ENCODE data around the gene MSANTD7. TPM values are rescaled to one million over a fixed set of nuclear protein-coding genes. Genes with fewer than 3 reads are reported as not detected.

Gene MSANTD7
- total and polyA plus RNA-seq, 2 of the 13 experiments (the other 11 are each of a cell fraction or from before 2014, with no cell fraction given) = 3.7 to 16.7 TPM

DNA sequence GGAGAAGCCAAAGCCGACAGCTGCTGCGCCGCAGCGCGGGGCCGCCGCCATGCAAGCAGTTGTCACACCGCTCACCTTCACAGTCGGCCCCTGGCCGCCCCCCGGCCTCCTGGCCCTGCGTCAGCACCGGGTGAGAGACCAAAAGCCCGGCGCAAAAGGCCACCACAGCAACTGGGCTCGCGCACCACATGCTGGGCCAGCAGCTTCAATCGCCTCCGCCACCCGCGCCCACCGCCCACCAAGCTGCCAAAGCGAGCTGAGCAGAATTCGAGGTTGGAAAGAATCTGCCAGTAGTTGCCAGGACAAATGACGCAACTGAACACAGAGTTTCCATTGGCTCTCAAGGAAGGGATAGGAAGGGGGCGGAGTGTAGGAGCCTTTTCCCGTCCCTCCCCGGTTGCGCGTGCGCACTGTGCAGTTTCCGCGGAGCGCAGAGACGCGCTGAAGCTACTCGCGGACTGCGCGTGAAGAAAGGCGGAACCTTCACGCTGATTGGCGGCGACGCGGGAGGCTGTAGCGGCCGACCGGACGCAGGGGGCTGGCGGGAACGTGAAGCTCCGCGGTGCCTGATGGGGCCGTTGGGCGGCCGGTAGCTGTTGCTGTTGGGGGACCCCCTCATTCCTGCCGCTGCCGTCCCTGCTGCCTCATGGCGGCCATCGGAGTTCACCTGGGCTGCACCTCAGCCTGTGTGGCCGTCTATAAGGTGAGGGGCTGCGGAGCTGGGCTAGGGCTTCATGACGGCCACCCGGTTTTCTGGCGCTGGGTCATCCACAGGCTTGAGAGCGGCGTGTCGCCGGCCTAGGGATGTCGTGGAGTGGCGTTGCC, at the start of gene MSANTD7, which contains the start of the genes CDNF and HSPA14 (continued):
- TF ChIP-seq CREBL2 (CRISPR knock-in tag; IDR thresholded peaks at IDR 0.05; ENCODE audit: borderline replicate concordance) = 0 out of 2 replicates have a peak, but pooled peaks have one; percentile 51
- TF ChIP-seq, protein P1, sequence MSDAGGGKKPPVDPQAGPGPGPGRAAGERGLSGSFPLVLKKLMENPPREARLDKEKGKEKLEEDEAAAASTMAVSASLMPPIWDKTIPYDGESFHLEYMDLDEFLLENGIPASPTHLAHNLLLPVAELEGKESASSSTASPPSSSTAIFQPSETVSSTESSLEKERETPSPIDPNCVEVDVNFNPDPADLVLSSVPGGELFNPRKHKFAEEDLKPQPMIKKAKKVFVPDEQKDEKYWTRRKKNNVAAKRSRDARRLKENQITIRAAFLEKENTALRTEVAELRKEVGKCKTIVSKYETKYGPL (CRISPR knock-in tag; IDR thresholded peaks at IDR 0.05) = peak; percentile 25; the same call in 1 of the 2 replicates
- TF ChIP-seq HDAC1 (CRISPR knock-in tag; IDR thresholded peaks at IDR 0.05) = peak; percentile 88
- TF ChIP-seq, protein P2, sequence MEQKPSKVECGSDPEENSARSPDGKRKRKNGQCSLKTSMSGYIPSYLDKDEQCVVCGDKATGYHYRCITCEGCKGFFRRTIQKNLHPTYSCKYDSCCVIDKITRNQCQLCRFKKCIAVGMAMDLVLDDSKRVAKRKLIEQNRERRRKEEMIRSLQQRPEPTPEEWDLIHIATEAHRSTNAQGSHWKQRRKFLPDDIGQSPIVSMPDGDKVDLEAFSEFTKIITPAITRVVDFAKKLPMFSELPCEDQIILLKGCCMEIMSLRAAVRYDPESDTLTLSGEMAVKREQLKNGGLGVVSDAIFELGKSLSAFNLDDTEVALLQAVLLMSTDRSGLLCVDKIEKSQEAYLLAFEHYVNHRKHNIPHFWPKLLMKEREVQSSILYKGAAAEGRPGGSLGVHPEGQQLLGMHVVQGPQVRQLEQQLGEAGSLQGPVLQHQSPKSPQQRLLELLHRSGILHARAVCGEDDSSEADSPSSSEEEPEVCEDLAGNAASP (CRISPR knock-in tag; IDR thresholded peaks at IDR 0.05; ENCODE audit: borderline replicate concordance) = no peak
- no peak for TF ChIP-seq AKAP8 (CRISPR knock-in tag; IDR thresholded peaks at IDR 0.05)
- TF ChIP-seq ZNF569 (CRISPR knock-in tag; IDR thresholded peaks at IDR 0.05; ENCODE audit: borderline replicate concordance) = peak; percentile 71; the same call in 1 of the 2 replicates
- TF ChIP-seq ZNF619 (CRISPR knock-in tag; IDR thresholded peaks at IDR 0.05) = peak; percentile 89
- TF ChIP-seq ZBTB46 (CRISPR knock-in tag; IDR thresholded peaks at IDR 0.05; ENCODE audit: borderline replicate concordance) = 0 out of 2 replicates have a peak, but pooled peaks have one; percentile 27
- no peak for TF ChIP-seq TSC22D2 (CRISPR knock-in tag; IDR thresholded peaks at IDR 0.05; ENCODE audit: borderline replicate concordance)
- no peak; the same call in 1 of the 2 replicates for TF ChIP-seq SAFB2 (CRISPR knock-in tag; IDR thresholded peaks at IDR 0.05; ENCODE audit: borderline replicate concordance, low read depth)
- TF ChIP-seq, protein P3, sequence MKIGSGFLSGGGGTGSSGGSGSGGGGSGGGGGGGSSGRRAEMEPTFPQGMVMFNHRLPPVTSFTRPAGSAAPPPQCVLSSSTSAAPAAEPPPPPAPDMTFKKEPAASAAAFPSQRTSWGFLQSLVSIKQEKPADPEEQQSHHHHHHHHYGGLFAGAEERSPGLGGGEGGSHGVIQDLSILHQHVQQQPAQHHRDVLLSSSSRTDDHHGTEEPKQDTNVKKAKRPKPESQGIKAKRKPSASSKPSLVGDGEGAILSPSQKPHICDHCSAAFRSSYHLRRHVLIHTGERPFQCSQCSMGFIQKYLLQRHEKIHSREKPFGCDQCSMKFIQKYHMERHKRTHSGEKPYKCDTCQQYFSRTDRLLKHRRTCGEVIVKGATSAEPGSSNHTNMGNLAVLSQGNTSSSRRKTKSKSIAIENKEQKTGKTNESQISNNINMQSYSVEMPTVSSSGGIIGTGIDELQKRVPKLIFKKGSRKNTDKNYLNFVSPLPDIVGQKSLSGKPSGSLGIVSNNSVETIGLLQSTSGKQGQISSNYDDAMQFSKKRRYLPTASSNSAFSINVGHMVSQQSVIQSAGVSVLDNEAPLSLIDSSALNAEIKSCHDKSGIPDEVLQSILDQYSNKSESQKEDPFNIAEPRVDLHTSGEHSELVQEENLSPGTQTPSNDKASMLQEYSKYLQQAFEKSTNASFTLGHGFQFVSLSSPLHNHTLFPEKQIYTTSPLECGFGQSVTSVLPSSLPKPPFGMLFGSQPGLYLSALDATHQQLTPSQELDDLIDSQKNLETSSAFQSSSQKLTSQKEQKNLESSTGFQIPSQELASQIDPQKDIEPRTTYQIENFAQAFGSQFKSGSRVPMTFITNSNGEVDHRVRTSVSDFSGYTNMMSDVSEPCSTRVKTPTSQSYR (CRISPR knock-in tag; IDR thresholded peaks at IDR 0.05; ENCODE audit: borderline replicate concordance) = no peak
- TF ChIP-seq ZNF451 (CRISPR knock-in tag; IDR thresholded peaks at IDR 0.05) = peak; percentile 46; the same call in 1 of the 2 replicates
- TF ChIP-seq, protein P4, sequence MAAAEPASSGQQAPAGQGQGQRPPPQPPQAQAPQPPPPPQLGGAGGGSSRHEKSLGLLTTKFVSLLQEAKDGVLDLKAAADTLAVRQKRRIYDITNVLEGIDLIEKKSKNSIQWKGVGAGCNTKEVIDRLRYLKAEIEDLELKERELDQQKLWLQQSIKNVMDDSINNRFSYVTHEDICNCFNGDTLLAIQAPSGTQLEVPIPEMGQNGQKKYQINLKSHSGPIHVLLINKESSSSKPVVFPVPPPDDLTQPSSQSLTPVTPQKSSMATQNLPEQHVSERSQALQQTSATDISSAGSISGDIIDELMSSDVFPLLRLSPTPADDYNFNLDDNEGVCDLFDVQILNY (CRISPR knock-in tag; conservative IDR thresholded peaks at IDR 0.05) = peak; percentile 95
- no peak for TF ChIP-seq GTF2F1 (IDR thresholded peaks at IDR 0.05; ENCODE audit: low read length)
- peak; percentile 62; the same call in 1 of the 2 replicates for TF ChIP-seq ZNF776 (CRISPR knock-in tag; IDR thresholded peaks at IDR 0.05)
- no peak for TF ChIP-seq ZNF253 (CRISPR knock-in tag; IDR thresholded peaks at IDR 0.05; ENCODE audit: borderline replicate concordance)
- TF ChIP-seq RBM22 (optimal IDR thresholded peaks at IDR 0.05; ENCODE audit: low read length) = no peak
- no peak for TF ChIP-seq IRF9 (CRISPR knock-in tag; IDR thresholded peaks at IDR 0.05; ENCODE audit: borderline replicate concordance)
- peak; percentile 76 to 83 for TF ChIP-seq POLR2A (IDR thresholded peaks at IDR 0.05; ENCODE audit: insufficient read depth in 1 of 2, low read depth in 2 of 2, low read length in 2 of 2)
